A673 (cell line): ENCODE measurements around the gene PRR5L. TPM values are rescaled to one million over a fixed set of nuclear protein-coding genes. Genes with fewer than 3 reads are reported as not detected.
"Not testable (repeated sequence)": the region's sequence is repeated elsewhere in the genome, so short reads cannot be mapped to it uniquely, and the experiment has no call there.

Experiments used
- BruUV-seq: library from RNA; stranded (reverse); fragments of 400-500 nt; replicated peaks from 2 replicates; lab custom pipeline; 2021; lab: Mats Ljungman, UMichigan
- CTCF ChIA-PET: fragments of 300-600 bp; sonication (Branson Sonifier 250); formaldehyde crosslinking; loops from one replicate; lab custom pipeline; 2022; ENCODE audit warnings: antibody characterized with exemption; lab: Charles Lee
- POLR2A ChIA-PET: fragments of 300-600 bp; sonication (Branson Sonifier 250); formaldehyde crosslinking; loops from one replicate; lab custom pipeline; 2022; ENCODE audit warnings: antibody characterized with exemption; ENCODE audit not compliant: low non-redundant PET; lab: Charles Lee
- DNase-seq: peaks from one replicate; pipeline ENCODE4 v3.0.0-alpha.2; 2015; ENCODE audit warnings: low spot score
- H3K27ac ChIP-seq: fragments of 200-600 bp; sonication (generic); 2 replicates; pipeline ENCODE4 v1.5.1; 2016; ENCODE audit warnings: mixed run types, low read depth, mild to moderate bottlenecking, mixed read lengths, antibody characterized with exemption, low read length; ENCODE audit not compliant: poor library complexity, severe bottlenecking
- H3K27me3 ChIP-seq: fragments of 200-600 bp; sonication (generic); replicated peaks from 2 replicates; pipeline ENCODE4 v1.6.1; 2017; ENCODE audit warnings: mixed run types, low read depth, mild to moderate bottlenecking, mixed read lengths, antibody characterized with exemption, low read length; ENCODE audit not compliant: insufficient read depth, poor library complexity
- H3K36me3 ChIP-seq: fragments of 200-600 bp; sonication (generic); 2 replicates; pipeline ENCODE4 v1.6.1; 2016; ENCODE audit warnings: mixed run types, mild to moderate bottlenecking, mixed read lengths, antibody characterized with exemption, low read length; ENCODE audit not compliant: insufficient read depth, poor library complexity, severe bottlenecking
- H3K4me1 ChIP-seq: fragments of 200-600 bp; sonication (generic); 2 replicates; pipeline ENCODE4 v1.6.1; 2017; ENCODE audit warnings: mixed run types, mild to moderate bottlenecking, mixed read lengths, antibody characterized with exemption, low read length; ENCODE audit not compliant: insufficient read depth, poor library complexity, severe bottlenecking
- H3K4me3 ChIP-seq: fragments of 200-600 bp; sonication (generic); 2 replicates; pipeline ENCODE4 v1.5.1; 2016; ENCODE audit warnings: low read depth, mixed run types, mild to moderate bottlenecking, mixed read lengths, low read length; ENCODE audit not compliant: poor library complexity, severe bottlenecking
- H3K9me3 ChIP-seq: fragments of 200-600 bp; sonication (generic); 2 replicates; pipeline ENCODE4 v1.6.1; 2016; ENCODE audit warnings: mixed run types, low read depth, mild to moderate bottlenecking, mixed read lengths, antibody characterized with exemption, low read length; ENCODE audit not compliant: poor library complexity, severe bottlenecking
- CTCF ChIP-seq: fragments of 300-800, 200-600 bp; sonication (generic); conservative IDR thresholded peaks from 2 replicates; pipeline ENCODE4 v1.5.1; 2017; ENCODE audit warnings: low read depth, mild to moderate bottlenecking, antibody characterized with exemption, low read length, moderate library complexity, mixed read lengths
- EZH2 ChIP-seq: fragments of 200-600 bp; sonication (generic); IDR thresholded peaks from 2 replicates; pipeline ENCODE4 v1.6.1; 2017; ENCODE audit warnings: borderline replicate concordance, low read depth, mild to moderate bottlenecking, mixed read lengths, antibody characterized with exemption, low read length; ENCODE audit not compliant: poor library complexity, severe bottlenecking
- intact Hi-C: fragments of 100-400 bp; cut with micrococcal nuclease; formaldehyde crosslinking; loops from one replicate; pipeline ENCODE4 v1.10.0; 2022; ENCODE audit not compliant: unreplicated experiment
- total RNA-seq: library from RNA; stranded (reverse); gene quantifications from 2 replicates; pipeline ENCODE4 v1.2.3, GENCODE V29; 2021

The PRR5L gene
- total RNA-seq, 1 experiment from 2014 or later, result 102 TPM

DNA sequence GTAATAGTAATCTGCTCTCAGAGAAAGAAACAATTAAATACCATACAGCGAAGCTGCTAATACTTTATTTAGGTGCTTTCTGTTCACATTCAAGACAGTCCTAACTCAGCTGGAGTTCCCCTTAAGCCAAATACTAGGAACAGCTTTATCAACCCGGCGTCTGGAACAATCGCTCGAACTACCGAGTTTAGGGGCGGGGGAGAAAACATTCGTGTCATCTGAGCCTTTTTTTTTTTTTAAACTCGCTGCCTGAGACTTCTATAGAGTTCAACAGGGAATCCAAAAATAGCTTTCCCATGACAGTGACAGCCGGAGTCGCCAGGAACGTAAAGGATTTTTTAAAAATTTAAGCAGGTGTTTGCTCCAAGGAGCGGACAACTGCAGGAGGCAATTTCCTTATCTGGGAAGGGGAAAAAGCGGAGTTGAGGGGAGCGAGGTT lies 213.1 kb downstream of the PRR5L start:
- Histone ChIP-seq H3K4me1 (peaks cover 9% of the 10 kb centered on the region), H3K4me3 (peak overlapping the region; percentile 73), H3K9me3 (peaks cover 3% of the 10 kb centered on the region), H3K36me3 (no peaks in the 10 kb centered on the region), H3K27ac (peak overlapping the region; percentile 85), H3K27me3 (no peaks in the 10 kb centered on the region)
- ChIA-PET POLR2A (interaction anchor here (0.6 kb wide), 1 partner anchor 1178 kb away, joined by 3 read pairs; no protein-coding TSS in a partner anchor), CTCF (interaction anchor here (0.6 to 2.8 kb wide), 7 partner anchors 16 to 399 kb away, joined by 3 to 7 read pairs (median 4); no protein-coding TSS in a partner anchor)
- no peak for TF ChIP-seq EZH2
- TF ChIP-seq CTCF, result no peak
- intact Hi-C loops, result no loop called here
- peak; percentile 77 for DNase-seq
- no TSS peak for BruUV-seq

DNA sequence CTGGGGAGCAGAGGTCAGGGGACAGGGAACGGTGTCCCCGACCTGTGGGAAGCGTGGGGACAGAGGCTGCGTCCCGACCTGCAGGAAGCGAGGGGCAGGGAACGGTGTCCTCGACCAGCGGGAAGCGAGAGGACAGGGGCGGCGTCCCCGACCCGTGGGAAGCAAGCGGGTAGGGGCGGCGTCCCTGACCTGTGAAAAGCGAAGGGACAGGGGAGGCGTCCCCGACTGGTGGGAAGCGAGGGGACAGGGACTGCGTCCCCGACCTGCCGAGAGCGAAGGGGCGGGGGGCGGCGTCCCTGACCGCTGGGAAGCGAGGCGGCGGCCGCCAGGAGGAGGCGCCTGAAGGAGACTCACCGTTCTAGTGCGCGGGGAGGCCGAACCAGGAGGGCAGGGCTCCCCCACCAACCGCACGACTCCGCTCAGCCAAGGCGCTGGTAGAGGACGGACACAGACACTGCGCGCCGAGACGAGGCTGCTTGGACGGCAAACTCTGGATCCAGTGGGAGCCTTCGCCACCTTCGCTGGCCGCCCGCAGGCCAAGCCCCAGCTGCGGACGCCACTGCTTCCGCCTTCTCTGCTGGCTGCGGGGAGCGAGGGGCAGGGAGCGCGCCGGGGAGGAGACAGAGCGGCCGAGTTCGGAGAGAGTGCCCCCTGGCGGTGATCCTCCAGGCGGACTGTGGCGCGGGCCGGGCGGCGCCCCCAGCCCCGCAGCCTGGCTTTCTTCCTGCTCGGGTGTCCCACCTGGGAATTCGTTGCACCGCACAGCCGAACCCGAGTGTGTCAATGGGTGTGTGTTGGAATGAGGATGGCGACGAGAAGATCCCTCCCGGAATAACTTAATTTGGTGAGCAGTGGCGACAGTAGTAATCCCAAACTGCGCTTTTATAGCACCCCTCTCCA lies 213.9 kb downstream of the PRR5L start, which contains the start of gene TRAF6:
Gene TRAF6, minus strand, starts transcription at position 579 of the 900 bp plus-strand sequence. CDS start 8,757 bp downstream, outside the sequence.
- H3K4me1 ChIP-seq, result peaks cover 9% of the 10 kb centered on the region
- peak within 1 kb of the TSS; percentile 85 for H3K27ac ChIP-seq
- ChIA-PET POLR2A (interaction anchor here (0.6 kb wide), 1 partner anchor 1179 kb away, joined by 3 read pairs; no protein-coding TSS in a partner anchor), CTCF (interaction anchor here (1.0 to 2.8 kb wide), 5 partner anchors 10 to 217 kb away, joined by 3 to 7 read pairs (median 5); no protein-coding TSS in a partner anchor)
- peak; percentile 98 for DNase-seq
- H3K9me3 ChIP-seq, result peaks cover 3% of the 10 kb centered on the region
- no peak for TF ChIP-seq EZH2
- TF ChIP-seq CTCF, result peak; percentile 100
- H3K27me3 ChIP-seq, result no peaks in the 10 kb centered on the region
- intact Hi-C loops, result no loop called here
- peak within 1 kb of the TSS; percentile 73 for H3K4me3 ChIP-seq
- no TSS peak for BruUV-seq
- H3K36me3 ChIP-seq, result no peaks in the 10 kb centered on the region

GRCh38 chr11:36510594-36510942 lies 214.5 kb downstream of the PRR5L start:
- BruUV-seq, result no TSS peak
- POLR2A ChIA-PET, result no interaction called here
- Histone ChIP-seq H3K27me3 (no peaks in the 10 kb centered on the region), H3K27ac (no peak overlapping the region), H3K9me3 (peaks cover 3% of the 10 kb centered on the region), H3K4me3 (peak overlapping the region; percentile 73), H3K36me3 (no peaks in the 10 kb centered on the region), H3K4me1 (peaks cover 9% of the 10 kb centered on the region)
- CTCF ChIA-PET, result interaction anchor here (1.0 to 2.8 kb wide), 4 partner anchors 10 to 218 kb away, joined by 3 to 7 read pairs (median 5); no protein-coding TSS in a partner anchor
- no peak for DNase-seq
- TF ChIP-seq CTCF, result no peak
- TF ChIP-seq EZH2, result no peak
- intact Hi-C loops, result no loop called here

GRCh38 chr11:36511062-36511461 lies 215.0 kb downstream of the PRR5L start:
- H3K27me3 ChIP-seq, H3K27ac ChIP-seq, H3K36me3 ChIP-seq, POLR2A ChIA-PET, DNase-seq, BruUV-seq, H3K4me1 ChIP-seq, H3K9me3 ChIP-seq, intact Hi-C loops: not testable (repeated sequence)
- H3K4me3 ChIP-seq, result peak overlapping the region; percentile 73
- CTCF ChIA-PET, result interaction anchor here (1.0 to 1.4 kb wide), 2 partner anchors 11 to 30 kb away, joined by 3 to 4 read pairs; no protein-coding TSS in a partner anchor
